Fibroblast of lung (primary cell): Measurements from ENCODE around the gene CFHR2.

Source experiments
- CTCF ChIP-seq, 2 donors: IDR thresholded peaks in 1 of 2; conservative IDR thresholded peaks in 1 of 2; 1 replicate in 1 of 2; 2 replicates in 1 of 2; pipeline ENCODE4 v1.5.1; 2011 to 2012; ENCODE audit warnings: low read length in 2 of 2, control low read depth in 1 of 2, inconsistent platforms in 1 of 2, low read depth in 1 of 2, mild to moderate bottlenecking in 1 of 2
- EZH2 ChIP-seq: IDR thresholded peaks from 2 replicates; pipeline ENCODE4 v1.5.1; 2012; ENCODE audit warnings: low read length, control low read depth, mild to moderate bottlenecking; ENCODE audit errors: missing control alignments

GRCh38 chr1:196970182-196970581, 26.6 kb downstream of the CFHR2 start:
- TF ChIP-seq CTCF (conservative IDR thresholded peaks at IDR 0.05 in 1 of 2, IDR thresholded peaks at IDR 0.05 in 1 of 2; ENCODE audit: low read depth in 1 of 2, low read length in 2 of 2) (no peak), EZH2 (no peak)
